HG02970 (cell line): ENCODE results near the gene ZNF226.
"Not testable (repeated sequence)": the region's sequence is repeated elsewhere in the genome, so short reads cannot be mapped to it uniquely, and the experiment has no call there.

Source experiments
- ATAC-seq: cut with Tn5 transposase; IDR thresholded peaks from one replicate; pipeline ENCODE4 v1.9.1; 2021; ENCODE audit warnings: mild to moderate bottlenecking, moderate library complexity, moderate number of reproducible peaks; ENCODE audit not compliant: unreplicated experiment, low FRiP score

ZNF226 gene

GRCh38 chr19:44164673-44165512 lies at the start of gene ZNF226:
Gene ZNF226 (plus strand): TSS chr19:44165100. CDS start chr19:44170081, 4,981 bp downstream.
- ATAC-seq = no peak

- ATAC-seq = not testable (repeated sequence)
These were observed 43.7 kb upstream of the ZNF226 start for GRCh38 chr19:44121162-44121561.

GRCh38 chr19:44131955-44132354 lies 32.9 kb upstream of the ZNF226 start:
- no peak for ATAC-seq

GRCh38 chr19:44141191-44142058 lies 23.5 kb upstream of the ZNF226 start, which contains the start of gene ZNF234:
Gene ZNF234 (plus strand): TSS chr19:44141554. CDS start chr19:44144633, 3,079 bp downstream.
- ATAC-seq = no peak

- ATAC-seq = no peak
These were observed 22.9 kb upstream of the ZNF226 start for GRCh38 chr19:44142059-44142433.

GRCh38 chr19:44149776-44150175 lies 15.1 kb upstream of the ZNF226 start:
- ATAC-seq = no peak

GRCh38 chr19:44151491-44151890 lies 13.4 kb upstream of the ZNF226 start:
- ATAC-seq = no peak

- ATAC-seq = no peak
These were observed 8.4 kb upstream of the ZNF226 start for GRCh38 chr19:44156475-44156874.

GRCh38 chr19:44163789-44164188 lies 1.1 kb upstream of the ZNF226 start:
- ATAC-seq = no peak

- ATAC-seq = no peak
These were observed 600 bp upstream of the ZNF226 start for GRCh38 chr19:44164327-44164672.

- ATAC-seq = not testable (repeated sequence)
These were observed 5.8 kb downstream of the ZNF226 start for GRCh38 chr19:44170660-44171059.

GRCh38 chr19:44176590-44176989 lies 11.7 kb downstream of the ZNF226 start:
- ATAC-seq = no peak

GRCh38 chr19:44180968-44181367 lies 16.1 kb downstream of the ZNF226 start:
- ATAC-seq = no peak

- ATAC-seq = no peak
These were observed 17.2 kb downstream of the ZNF226 start for GRCh38 chr19:44182145-44182544.

GRCh38 chr19:44190020-44190419 lies 25.1 kb downstream of the ZNF226 start:
- no peak for ATAC-seq

GRCh38 chr19:44192127-44192526 lies 27.2 kb downstream of the ZNF226 start:
- no peak for ATAC-seq

GRCh38 chr19:44196772-44197171 lies 31.9 kb downstream of the ZNF226 start:
- ATAC-seq = no peak

GRCh38 chr19:44202470-44202869 lies 37.6 kb downstream of the ZNF226 start:
- ATAC-seq = no peak

GRCh38 chr19:44202974-44203373 lies 38.1 kb downstream of the ZNF226 start:
- no peak for ATAC-seq

GRCh38 chr19:44203877-44204276 lies 39.0 kb downstream of the ZNF226 start:
- ATAC-seq = not testable (repeated sequence)

GRCh38 chr19:44204772-44205171 lies 39.9 kb downstream of the ZNF226 start:
- no peak for ATAC-seq
